GM12878 (cell line): ENCODE measurements around the gene RASGRP3. TPM values are rescaled to one million over a fixed set of nuclear protein-coding genes. Genes with fewer than 3 reads are reported as not detected.
"Not testable (repeated sequence)": the region's sequence is repeated elsewhere in the genome, so short reads cannot be mapped to it uniquely, and the experiment has no call there.

ENCODE experiments used
- ATAC-seq: fragments of 200-7000 bp; cut with Tn5 transposase; 3 replicates; pipeline ENCODE4 v1.9.1; 2020; ENCODE audit warnings: mild to moderate bottlenecking, moderate library complexity
- BruUV-seq: library from RNA; stranded (reverse); fragments of 400-500 nt; replicated peaks from 2 replicates; lab custom pipeline; 2021; lab: Mats Ljungman, UMichigan
- CTCF ChIA-PET: fragments of 300-600 bp; sonication (Branson Sonifier 250); formaldehyde crosslinking; extraction: SDS; loops from one replicate; lab custom pipeline; 2021; ENCODE audit warnings: inconsistent platforms; lab: Yijun Ruan, JAX
- POLR2A ChIA-PET: fragments of 350-600 bp; formaldehyde crosslinking; extraction: SDS; loops from one replicate; lab custom pipeline; 2021; ENCODE audit warnings: inconsistent platforms; lab: Charles Lee
- RAD21 ChIA-PET: fragments of 300-600 bp; sonication (Branson Sonifier 250); formaldehyde crosslinking; loops from one replicate; lab custom pipeline; 2023; ENCODE audit warnings: antibody characterized with exemption; ENCODE audit not compliant: unreplicated experiment; lab: Charles Lee
- SMC1A ChIA-PET: fragments of 300-600 bp; sonication (Branson Sonifier 250); formaldehyde crosslinking; loops from one replicate; lab custom pipeline; 2023; ENCODE audit not compliant: unreplicated experiment, uncharacterized antibody; lab: Charles Lee
- DNase-seq: peaks from one replicate; pipeline ENCODE4 v3.0.0-alpha.2; 2011; ENCODE audit warnings: low read depth, low spot score
- FAIRE-seq: peaks from 3 replicates; lab custom pipeline; 2011; peaks lifted over from hg19 to GRCh38; lab: Jason Lieb, UNC
- H2AFZ ChIP-seq: 2 replicates; pipeline ENCODE4 v1.6.0; 2011; ENCODE audit warnings: low read depth, low read length, control low read depth; ENCODE audit not compliant: control insufficient read depth
- H3K27ac ChIP-seq: 2 replicates; pipeline ENCODE4 v1.5.1; 2011; ENCODE audit warnings: control low read depth; ENCODE audit not compliant: control insufficient read depth, insufficient read depth
- H3K27me3 ChIP-seq, 2 experiments: replicated peaks in 1 of 2; 2 replicates each; pipeline versions ENCODE4 v1.6.0 to v1.6.1; 2011; ENCODE audit warnings: low read length in 1 of 2; ENCODE audit not compliant: control insufficient read depth in 2 of 2, insufficient read depth in 2 of 2
- H3K36me3 ChIP-seq, 2 experiments: 2 replicates each; pipeline ENCODE4 v1.5.1; 2011; ENCODE audit warnings: low read length in 1 of 2; ENCODE audit not compliant: control insufficient read depth in 2 of 2, insufficient read depth in 2 of 2
- H3K4me1 ChIP-seq: 2 replicates; pipeline ENCODE4 v1.6.1; 2011; ENCODE audit warnings: mild to moderate bottlenecking, low read length, moderate library complexity, mixed read lengths; ENCODE audit not compliant: control insufficient read depth, insufficient read depth
- H3K4me2 ChIP-seq: 2 replicates; pipeline ENCODE4 v1.6.0; 2011; ENCODE audit warnings: control low read depth; ENCODE audit not compliant: control insufficient read depth, insufficient read depth
- H3K4me3 ChIP-seq: fragments of 200-600 bp; sonication (generic); 2 replicates; pipeline ENCODE4 v1.5.1; 2016
- H3K79me2 ChIP-seq: 2 replicates; pipeline ENCODE4 v1.6.0; 2011; ENCODE audit warnings: low read length; ENCODE audit not compliant: control insufficient read depth, insufficient read depth
- H3K9ac ChIP-seq: 2 replicates; pipeline ENCODE4 v1.8.0; 2011; ENCODE audit warnings: low read length, control low read depth, mixed read lengths; ENCODE audit not compliant: control insufficient read depth, insufficient read depth
- H3K9me3 ChIP-seq: replicated peaks from 3 replicates; pipeline ENCODE4 v1.5.1; 2011; ENCODE audit warnings: mild to moderate bottlenecking, low read length; ENCODE audit not compliant: control insufficient read depth, insufficient read depth
- H4K20me1 ChIP-seq: 2 replicates; pipeline ENCODE4 v1.6.0; 2011; ENCODE audit not compliant: control insufficient read depth, insufficient read depth
- NFYB ChIP-seq: IDR thresholded peaks from 2 replicates; pipeline ENCODE4 v1.6.1; 2011; ENCODE audit warnings: low read depth, mild to moderate bottlenecking, low read length, improper control_type of control experiment, moderate library complexity; ENCODE audit not compliant: insufficient read depth
- WGBS: methylation state at CpG from one replicate; pipeline ENCODE4 v1.1.6; 2016; ENCODE audit warnings: low lambda C conversion rate; ENCODE audit not compliant: insufficient replicate concordance, insufficient coverage; ENCODE audit errors: missing lambda C conversion rate; 5-methylcytosine and 5-hydroxymethylcytosine counted together
- in situ Hi-C: fragments of 300-500 bp; cut with MboI; formaldehyde crosslinking; loops from 9 replicates; pipeline ENCODE4 v1.14.3; 2018; ENCODE audit warnings: mixed read lengths
- intact Hi-C: fragments of 100-400 bp; cut with micrococcal nuclease; formaldehyde crosslinking; loops from one replicate; pipeline ENCODE4 v1.14.2; 2022; ENCODE audit not compliant: unreplicated experiment
- polyA plus RNA-seq, 11 experiments: library from polyadenylated mRNA; depleted of rRNA in 4 of 11; unstranded in 6 of 11; stranded (reverse) in 5 of 11; fragments of >200 nt; fragmentation: Nextera tagmentation in 4 of 11; fragmentation: Illumina TruSeq in 1 of 11; extraction: Ambion mirVana in 4 of 11; extraction: Trizol in 1 of 11; gene quantifications; 1 replicate in 1 of 11; 2 replicates in 10 of 11; pipeline versions ENCODE4 v1.2.1 to v1.2.3, GENCODE V29; 2011 to 2016; ENCODE audit warnings: inconsistent platforms in 2 of 11, missing spikeins in 2 of 11, low read depth in 1 of 11
- total RNA-seq, 4 experiments: library from RNA; depleted of rRNA in 3 of 4; stranded (reverse); fragments of >200 nt in 3 of 4; fragmentation: Illumina TruSeq in 1 of 4; extraction: Trizol in 1 of 4; gene quantifications; 2 replicates each; pipeline versions ENCODE4 v1.2.1 to v1.2.3, GENCODE V29; 2013 to 2021

RASGRP3 gene
- total and polyA plus RNA-seq, 10 of the 15 experiments (the other 5 are each of a cell fraction or from before 2014, with no cell fraction given), result 31.6 to 106 (median 64.7) TPM

GRCh38 chr2:33442052-33442451, 34.4 kb upstream of the RASGRP3 start:
- H3K36me3 ChIP-seq, H3K4me3 ChIP-seq, H3K4me1 ChIP-seq, POLR2A ChIA-PET, BruUV-seq, H3K4me2 ChIP-seq, DNase-seq, H3K79me2 ChIP-seq, H3K27me3 ChIP-seq, ATAC-seq, H3K27ac ChIP-seq, H3K9ac ChIP-seq, intact Hi-C loops, in situ Hi-C loops, H4K20me1 ChIP-seq, H3K9me3 ChIP-seq, FAIRE-seq, H2AFZ ChIP-seq: not testable (repeated sequence)
- RAD21 ChIA-PET, result interaction anchor here (0.9 to 1.3 kb wide), 2 partner anchors 14 to 71 kb away, joined by 3 read pairs; no protein-coding TSS in a partner anchor
- WGBS, result 98% methylated on average over 9 of the region's 9 CpGs
- SMC1A ChIA-PET, result interaction anchor here (0.6 to 6.0 kb wide), 5 partner anchors 10 to 141 kb away, joined by 3 to 46 read pairs (median 4); no protein-coding TSS in a partner anchor
- CTCF ChIA-PET, result interaction anchor here (0.6 to 3.1 kb wide), 4 partner anchors 52 to 668 kb away, joined by 3 to 22 read pairs (median 3); no protein-coding TSS in a partner anchor

- TF ChIP-seq NFYB, result no peak
- H3K27ac ChIP-seq, result no peak overlapping the region
- no peak overlapping the region for H2AFZ ChIP-seq
Measured at GRCh38 chr2:33442528-33443079, 33.8 kb upstream of the RASGRP3 start.

More at GRCh38 chr2:33442528-33443079, 33.8 kb upstream of the RASGRP3 start:
- POLR2A ChIA-PET, result no interaction called here
- no peak overlapping the region for H3K4me3 ChIP-seq
- CTCF ChIA-PET, result interaction anchor here (0.6 to 3.1 kb wide), 3 partner anchors 61 to 669 kb away, joined by 3 to 22 read pairs (median 3); no protein-coding TSS in a partner anchor
- DNase-seq, result no peak
- in situ Hi-C loops (no loop called here), intact Hi-C loops (no loop called here)
- no peak overlapping the region for H3K4me2 ChIP-seq
- no TSS peak for BruUV-seq
- H3K9ac ChIP-seq, result no peak overlapping the region
- RAD21 ChIA-PET, result interaction anchor here (0.9 kb wide), 1 partner anchor 14 kb away, joined by 3 read pairs; no protein-coding TSS in a partner anchor
- H3K36me3 ChIP-seq, result no peaks in the 10 kb centered on the region
- ATAC-seq, result no peak
- no peaks in the 10 kb centered on the region for H3K4me1 ChIP-seq
- no peaks in the 10 kb centered on the region for H3K27me3 ChIP-seq
- 66% methylated on average over 6 of the region's 6 CpGs for WGBS
- H4K20me1 ChIP-seq, result no peaks in the 10 kb centered on the region
- SMC1A ChIA-PET, result interaction anchor here (0.6 to 6.0 kb wide), 4 partner anchors 10 to 141 kb away, joined by 3 to 46 read pairs (median 4); no protein-coding TSS in a partner anchor
- no peaks in the 10 kb centered on the region for H3K79me2 ChIP-seq
- no peak for FAIRE-seq
- H3K9me3 ChIP-seq, result no peaks in the 10 kb centered on the region
